22Rv1 (cell line): Measurements from ENCODE around the gene AGMO.

Experiments
- H3K27ac ChIP-seq: fragments of 450-650 bp; 2 replicates; pipeline ENCODE4 v1.5.1; 2017
- CTCF ChIP-seq: fragments of 450-650 bp; IDR thresholded peaks from 2 replicates; pipeline ENCODE4 v1.5.1; 2017; ENCODE audit warnings: mild to moderate bottlenecking
- ZFX ChIP-seq: fragments of 450-650 bp; IDR thresholded peaks from 2 replicates; pipeline ENCODE4 v1.6.1; 2017; ENCODE audit warnings: antibody characterized with exemption, borderline replicate concordance

AGMO gene

GRCh38 chr7:15561835-15562234 lies at the start of gene AGMO:
Gene AGMO, minus strand, starts transcription at chr7:15562015.
- no peak for TF ChIP-seq ZFX
- TF ChIP-seq CTCF = no peak
- H3K27ac ChIP-seq = peak within 1 kb of the TSS; percentile 43

- TF ChIP-seq CTCF (no peak), ZFX (no peak)
- no peak overlapping the region for H3K27ac ChIP-seq
These were observed 48.7 kb upstream of the AGMO start for GRCh38 chr7:15610503-15610902.

GRCh38 chr7:15609287-15609686 lies 47.5 kb upstream of the AGMO start:
- TF ChIP-seq ZFX (no peak), CTCF (no peak)

GRCh38 chr7:15607529-15608210 lies 45.9 kb upstream of the AGMO start:
- no peak for TF ChIP-seq CTCF
- H3K27ac ChIP-seq = no peak overlapping the region

More at GRCh38 chr7:15609287-15609686, 47.5 kb upstream of the AGMO start:
- no peak overlapping the region for H3K27ac ChIP-seq

GRCh38 chr7:15606561-15606960 lies 44.7 kb upstream of the AGMO start:
- no peak overlapping the region for H3K27ac ChIP-seq
- TF ChIP-seq ZFX (no peak), CTCF (no peak)

- no peak overlapping the region for H3K27ac ChIP-seq
- no peak for TF ChIP-seq CTCF
- TF ChIP-seq ZFX = no peak
These were observed 42.4 kb upstream of the AGMO start for GRCh38 chr7:15604166-15604565.

- TF ChIP-seq CTCF = no peak
- no peak for TF ChIP-seq ZFX
- no peak overlapping the region for H3K27ac ChIP-seq
These were observed 41.3 kb upstream of the AGMO start for GRCh38 chr7:15603124-15603523.
